Ramos (cell line): ENCODE data around the gene PIBF1.
"Not testable (repeated sequence)": the region's sequence is repeated elsewhere in the genome, so short reads cannot be mapped to it uniquely, and the experiment has no call there.

Experiments used
- in situ Hi-C: fragments of 300-500 bp; cut with MboI; formaldehyde crosslinking; loops from one replicate; pipeline ENCODE4 v1.14.3; 2022; ENCODE audit warnings: low sequenced_read_pairs; ENCODE audit not compliant: unreplicated experiment

PIBF1 gene

GRCh38 chr13:72820156-72820897 is 38.4 kb downstream of the PIBF1 start:
- in situ Hi-C loops, result no loop called here

- in situ Hi-C loops, result no loop called here
These were observed 39.0 kb downstream of the PIBF1 start for GRCh38 chr13:72820898-72821279.

- in situ Hi-C loops, result no loop called here
These were observed 41.1 kb downstream of the PIBF1 start for GRCh38 chr13:72823081-72823480.

- in situ Hi-C loops, result no loop called here
These were observed 41.8 kb downstream of the PIBF1 start for GRCh38 chr13:72823724-72824123.

- in situ Hi-C loops, result no loop called here
These were observed 52.7 kb downstream of the PIBF1 start for GRCh38 chr13:72834601-72835000.

- in situ Hi-C loops, result no loop called here
These were observed 58.0 kb downstream of the PIBF1 start for GRCh38 chr13:72839831-72840426.

GRCh38 chr13:72842991-72843390 is 61.1 kb downstream of the PIBF1 start:
- in situ Hi-C loops, result no loop called here

GRCh38 chr13:72845148-72845547 is 63.2 kb downstream of the PIBF1 start:
- in situ Hi-C loops, result not testable (repeated sequence)

- in situ Hi-C loops, result no loop called here
These were observed 67.6 kb downstream of the PIBF1 start for GRCh38 chr13:72849571-72849970.

GRCh38 chr13:72850959-72851677 is 69.2 kb downstream of the PIBF1 start:
- in situ Hi-C loops, result no loop called here

- in situ Hi-C loops, result no loop called here
These were observed 69.7 kb downstream of the PIBF1 start for GRCh38 chr13:72851678-72852014.

- in situ Hi-C loops, result no loop called here
These were observed 70.3 kb downstream of the PIBF1 start for GRCh38 chr13:72852207-72852606.

GRCh38 chr13:72853000-72853399 is 71.1 kb downstream of the PIBF1 start:
- in situ Hi-C loops, result no loop called here

- in situ Hi-C loops, result no loop called here
These were observed 82.4 kb downstream of the PIBF1 start for GRCh38 chr13:72864142-72865011.

- in situ Hi-C loops, result no loop called here
These were observed 86.3 kb downstream of the PIBF1 start for GRCh38 chr13:72868229-72868628.

GRCh38 chr13:72875233-72875632 is 93.3 kb downstream of the PIBF1 start:
- in situ Hi-C loops, result no loop called here

GRCh38 chr13:72884101-72884500 is 102.2 kb downstream of the PIBF1 start:
- in situ Hi-C loops, result no loop called here

GRCh38 chr13:72886272-72887067 is 104.5 kb downstream of the PIBF1 start:
- in situ Hi-C loops, result no loop called here

- in situ Hi-C loops, result no loop called here
These were observed 107.6 kb downstream of the PIBF1 start for GRCh38 chr13:72889495-72889894.

- in situ Hi-C loops, result no loop called here
These were observed 108.6 kb downstream of the PIBF1 start for GRCh38 chr13:72890546-72890945.
